ENCODE data around the gene SPTLC1. TPM values are rescaled to one million over a fixed set of nuclear protein-coding genes. Genes with fewer than 3 reads are reported as not detected.
"Not testable (repeated sequence)": the region's sequence is repeated elsewhere in the genome, so short reads cannot be mapped to it uniquely, and the experiment has no call there.

Gene SPTLC1
- total RNA-seq, 3 donors from 2014 or later: 69.3 to 104 (median 85.5) TPM

DNA sequence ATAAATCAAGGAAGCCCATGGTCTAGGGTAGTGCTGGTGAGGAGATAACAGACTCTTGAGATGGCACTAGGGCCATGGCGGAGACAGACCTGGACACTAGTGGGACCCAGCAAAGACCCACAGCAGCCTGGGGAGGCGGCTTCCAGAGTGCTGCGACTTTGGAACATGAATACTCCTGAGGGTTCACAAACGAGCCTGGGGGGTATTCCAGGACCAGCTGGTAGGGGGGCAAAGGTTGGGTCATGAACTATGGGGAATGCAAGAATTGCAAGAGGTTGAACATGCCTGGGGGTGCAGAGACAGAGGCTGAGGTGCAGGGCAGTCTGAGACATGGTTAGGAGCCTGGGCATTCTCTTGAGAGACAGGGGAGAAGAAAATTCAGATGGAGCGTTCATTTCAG is 43.8 kb upstream of the SPTLC1 start:
- Histone ChIP-seq H3K9me3 (no peaks in the 10 kb centered on the region), H3K4me1 (ENCODE audit: low read depth) (no peaks in the 10 kb centered on the region), H3K36me3 (ENCODE audit: low read depth) (no peaks in the 10 kb centered on the region), H3K4me3 (no peak overlapping the region)
- no peak for TF ChIP-seq CTCF (IDR thresholded peaks at IDR 0.05)
- ATAC-seq (no peak), DNase-seq (no peak)
- intact Hi-C loops (cut with DNase I, micrococcal nuclease): no loop called here

- intact Hi-C loops (cut with DNase I, micrococcal nuclease): no loop called here
- DNase-seq (no peak), ATAC-seq (no peak)
- no peaks in the 10 kb centered on the region for H3K9me3 ChIP-seq
- no peak overlapping the region for H3K4me3 ChIP-seq
- TF ChIP-seq CTCF (IDR thresholded peaks at IDR 0.05): no peak
- no peaks in the 10 kb centered on the region for H3K36me3 ChIP-seq (ENCODE audit: low read depth)
- no peaks in the 10 kb centered on the region for H3K4me1 ChIP-seq (ENCODE audit: low read depth)
Measured at GRCh38 chr9:92158097-92158601, 42.9 kb upstream of the SPTLC1 start.

- intact Hi-C loops (cut with DNase I, micrococcal nuclease); H3K4me1 ChIP-seq (ENCODE audit: low read depth); H3K9me3 ChIP-seq; ATAC-seq; H3K36me3 ChIP-seq (ENCODE audit: low read depth); DNase-seq; H3K4me3 ChIP-seq: not testable (repeated sequence)
Measured at GRCh38 chr9:92155736-92156135, 40.5 kb upstream of the SPTLC1 start.

DNA sequence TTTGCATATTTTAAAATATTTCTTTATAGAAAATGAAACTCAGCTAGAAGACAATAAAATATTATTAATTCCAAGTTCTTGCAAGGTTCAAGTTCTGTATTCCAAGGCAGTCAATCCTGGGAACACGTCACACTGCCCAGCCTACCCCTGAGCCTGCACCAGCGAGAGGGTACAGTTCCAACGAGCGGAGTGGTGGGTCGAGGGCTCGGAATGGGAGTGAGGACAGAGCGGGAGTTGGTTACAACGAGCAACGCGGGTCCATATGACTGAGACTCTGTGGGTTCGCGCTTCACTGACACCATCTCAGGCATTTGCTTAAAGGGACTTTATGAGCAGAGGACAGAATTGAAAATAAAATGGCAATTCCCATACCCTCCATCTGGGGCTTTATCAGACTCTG is 40.0 kb upstream of the SPTLC1 start:
- Histone ChIP-seq H3K4me1 (ENCODE audit: low read depth) (no peaks in the 10 kb centered on the region), H3K9me3 (no peaks in the 10 kb centered on the region), H3K4me3 (no peak overlapping the region), H3K36me3 (ENCODE audit: low read depth) (no peaks in the 10 kb centered on the region)
- no peak for TF ChIP-seq CTCF (IDR thresholded peaks at IDR 0.05)
- intact Hi-C loops (cut with DNase I, micrococcal nuclease): no loop called here
- ATAC-seq (no peak), DNase-seq (no peak)

DNA sequence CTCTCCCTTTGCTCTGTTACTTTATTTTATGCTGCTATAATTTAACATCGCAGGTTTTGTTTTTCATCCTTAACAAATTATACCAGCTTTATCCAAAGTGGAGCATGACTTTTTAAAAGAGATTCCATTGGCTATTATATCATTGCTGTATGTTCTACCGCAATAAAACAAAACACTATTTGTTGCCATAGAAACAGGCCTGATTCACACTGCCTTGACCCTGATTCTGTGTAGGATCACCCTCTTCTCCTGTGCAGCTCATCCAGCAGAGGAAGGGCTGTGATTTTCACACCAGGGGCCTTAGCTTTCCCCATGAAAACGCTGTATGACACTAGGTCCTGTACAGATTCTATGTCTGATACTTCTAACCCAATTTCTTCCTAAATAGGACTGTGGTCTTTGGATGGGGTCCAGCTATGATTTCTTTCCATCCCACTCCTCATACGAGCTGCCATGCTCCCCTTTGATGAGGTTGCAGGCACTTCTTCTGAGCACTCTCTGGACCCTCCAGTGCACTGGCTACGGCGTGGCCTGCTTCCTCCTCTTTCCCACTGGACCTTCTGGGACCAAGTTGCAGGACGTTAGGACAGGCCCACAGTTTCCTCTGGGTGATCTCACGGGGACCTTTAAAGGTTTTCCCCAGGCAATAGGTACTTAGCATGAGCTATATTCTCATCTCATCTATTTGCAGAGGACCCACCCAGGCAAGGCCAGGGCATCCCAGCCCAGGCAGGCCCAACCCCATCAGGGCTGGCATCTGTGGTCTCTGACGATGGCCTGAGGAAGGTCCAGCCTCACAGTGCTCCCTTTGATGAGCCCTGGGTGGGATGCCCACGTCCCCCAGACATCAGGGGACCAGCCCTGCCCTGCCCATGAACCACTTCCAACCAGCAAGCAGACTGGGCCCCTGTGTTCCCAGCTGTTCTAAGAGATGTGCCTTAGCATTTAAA is 38.5 kb upstream of the SPTLC1 start:
- DNase-seq; H3K9me3 ChIP-seq; H3K4me1 ChIP-seq (ENCODE audit: low read depth); H3K4me3 ChIP-seq; H3K36me3 ChIP-seq (ENCODE audit: low read depth); intact Hi-C loops (cut with DNase I, micrococcal nuclease): not testable (repeated sequence)
- peak; percentile 47 for ATAC-seq

DNA sequence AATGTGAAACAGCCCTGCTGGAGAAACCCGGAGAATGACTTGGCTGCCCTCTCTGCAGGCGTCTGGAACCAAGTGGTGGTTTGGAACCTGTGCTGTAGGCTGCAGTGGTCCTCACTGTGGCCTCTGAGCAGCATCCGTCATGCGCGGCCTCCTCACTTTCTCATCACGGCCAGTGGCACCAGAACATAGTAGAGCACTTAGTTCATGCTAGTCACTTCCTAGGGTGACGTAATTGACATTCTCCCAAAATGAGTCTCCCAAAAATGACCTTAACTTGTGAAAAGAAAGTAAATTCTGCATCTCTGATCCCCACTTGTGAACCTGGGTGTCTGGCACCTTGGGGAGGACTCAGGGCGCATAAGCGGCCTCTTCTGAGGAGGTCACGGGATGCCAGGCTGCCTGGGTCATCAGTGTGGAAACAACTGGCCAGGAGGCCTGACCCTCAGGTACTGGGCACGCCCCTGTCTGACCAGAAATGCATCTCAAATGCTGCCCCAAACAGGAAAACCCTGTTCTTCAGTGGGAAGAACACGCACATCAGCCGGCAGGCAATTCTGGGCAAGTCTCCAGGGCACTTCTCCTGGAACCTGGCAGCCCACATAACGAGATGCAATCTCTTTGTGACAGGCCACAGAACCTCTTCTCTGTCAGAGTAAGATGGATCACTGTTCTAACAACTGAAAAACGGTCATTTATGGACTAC is 36.6 kb upstream of the SPTLC1 start:
- ATAC-seq: no peak
- Histone ChIP-seq H3K36me3 (ENCODE audit: low read depth) (no peaks in the 10 kb centered on the region), H3K9me3 (no peaks in the 10 kb centered on the region), H3K4me3 (no peak overlapping the region), H3K4me1 (ENCODE audit: low read depth) (peaks cover 1% of the 10 kb centered on the region)
- no peak for DNase-seq
- intact Hi-C loops (cut with DNase I, micrococcal nuclease): no loop called here
- no peak for TF ChIP-seq CTCF (IDR thresholded peaks at IDR 0.05)

GRCh38 chr9:92150501-92151470 is 35.6 kb upstream of the SPTLC1 start:
- DNase-seq; ATAC-seq; H3K4me1 ChIP-seq (ENCODE audit: low read depth); H3K9me3 ChIP-seq; H3K4me3 ChIP-seq; H3K36me3 ChIP-seq (ENCODE audit: low read depth); intact Hi-C loops (cut with DNase I, micrococcal nuclease): not testable (repeated sequence)
